HG03045 (cell line): Measurements from ENCODE around the gene SETD4.
A peak's percentile ranks its signal among the peaks of the same experiment; 100 is the strongest.

Experiments used
- ATAC-seq: cut with Tn5 transposase; IDR thresholded peaks from one replicate; pipeline ENCODE4 v1.9.1; 2021; ENCODE audit warnings: mild to moderate bottlenecking, moderate library complexity; ENCODE audit not compliant: unreplicated experiment

SETD4 gene

GRCh38 chr21:36048357-36048756, 12.0 kb downstream of the SETD4 start:
- ATAC-seq: no peak

- ATAC-seq: no peak
These were observed 13.2 kb downstream of the SETD4 start for GRCh38 chr21:36047139-36047538.

GRCh38 chr21:36045993-36046392, 14.3 kb downstream of the SETD4 start:
- no peak for ATAC-seq

GRCh38 chr21:36044056-36044455, 16.3 kb downstream of the SETD4 start:
- ATAC-seq: no peak

GRCh38 chr21:36041910-36042309, 18.4 kb downstream of the SETD4 start:
- no peak for ATAC-seq

- no peak for ATAC-seq
These were observed 19.9 kb downstream of the SETD4 start for GRCh38 chr21:36040389-36040788.

- ATAC-seq: no peak
These were observed 20.5 kb downstream of the SETD4 start for GRCh38 chr21:36039861-36040260.

GRCh38 chr21:36038701-36039497, 21.4 kb downstream of the SETD4 start:
- ATAC-seq: no peak

GRCh38 chr21:36035381-36035791, 24.9 kb downstream of the SETD4 start:
- ATAC-seq: no peak

- ATAC-seq: no peak
These were observed 26.0 kb downstream of the SETD4 start for GRCh38 chr21:36034211-36034913.

GRCh38 chr21:36032647-36033406, 27.5 kb downstream of the SETD4 start:
- no peak for ATAC-seq

- no peak for ATAC-seq
These were observed 29.6 kb downstream of the SETD4 start for GRCh38 chr21:36030581-36031189.

- ATAC-seq: no peak
These were observed 31.0 kb downstream of the SETD4 start for GRCh38 chr21:36029309-36029708.

- peak; percentile 56 for ATAC-seq
These were observed 31.9 kb downstream of the SETD4 start for GRCh38 chr21:36028127-36029069.

GRCh38 chr21:36027347-36027746, 33.0 kb downstream of the SETD4 start:
- no peak for ATAC-seq

GRCh38 chr21:36024782-36025181, 35.5 kb downstream of the SETD4 start:
- ATAC-seq: no peak

GRCh38 chr21:36023092-36023480, 37.2 kb downstream of the SETD4 start:
- ATAC-seq: no peak

- ATAC-seq: no peak
These were observed 37.8 kb downstream of the SETD4 start for GRCh38 chr21:36022427-36023091.

- ATAC-seq: no peak
These were observed 39.0 kb downstream of the SETD4 start for GRCh38 chr21:36021251-36021837.
